HG03066 (cell line): Measurements from ENCODE around the gene SCGB1A1.

Source experiments
- ATAC-seq: cut with Tn5 transposase; IDR thresholded peaks from one replicate; pipeline ENCODE4 v1.9.1; 2021; ENCODE audit warnings: low read depth; ENCODE audit not compliant: unreplicated experiment

SCGB1A1 gene

GRCh38 chr11:62395885-62396551 is 22.8 kb upstream of the SCGB1A1 start:
- ATAC-seq, result no peak

- no peak for ATAC-seq
Measured at GRCh38 chr11:62398011-62398994, 20.5 kb upstream of the SCGB1A1 start.

GRCh38 chr11:62399172-62399877 is 19.5 kb upstream of the SCGB1A1 start:
- ATAC-seq, result no peak

GRCh38 chr11:62399878-62400266 is 19.0 kb upstream of the SCGB1A1 start:
- no peak for ATAC-seq

- ATAC-seq, result no peak
Measured at GRCh38 chr11:62400281-62400680, 18.6 kb upstream of the SCGB1A1 start.

- ATAC-seq, result no peak
Measured at GRCh38 chr11:62400760-62401159, 18.1 kb upstream of the SCGB1A1 start.

GRCh38 chr11:62401356-62401755 is 17.5 kb upstream of the SCGB1A1 start:
- no peak for ATAC-seq

GRCh38 chr11:62401811-62402210 is 17.0 kb upstream of the SCGB1A1 start:
- no peak for ATAC-seq

GRCh38 chr11:62402226-62402959 is 16.4 kb upstream of the SCGB1A1 start:
- no peak for ATAC-seq

GRCh38 chr11:62402960-62403730 is 15.7 kb upstream of the SCGB1A1 start:
- no peak for ATAC-seq

GRCh38 chr11:62404435-62404834 is 14.4 kb upstream of the SCGB1A1 start:
- ATAC-seq, result no peak

GRCh38 chr11:62404901-62405300 is 13.9 kb upstream of the SCGB1A1 start:
- ATAC-seq, result no peak

GRCh38 chr11:62406034-62406433 is 12.8 kb upstream of the SCGB1A1 start:
- ATAC-seq, result no peak

GRCh38 chr11:62409831-62410230 is 9.0 kb upstream of the SCGB1A1 start:
- ATAC-seq, result no peak

GRCh38 chr11:62410972-62411371 is 7.9 kb upstream of the SCGB1A1 start:
- no peak for ATAC-seq

GRCh38 chr11:62411524-62411923 is 7.3 kb upstream of the SCGB1A1 start:
- no peak for ATAC-seq

- no peak for ATAC-seq
Measured at GRCh38 chr11:62413060-62413696, 5.7 kb upstream of the SCGB1A1 start.

GRCh38 chr11:62416596-62416995 is 2.2 kb upstream of the SCGB1A1 start:
- ATAC-seq, result no peak

GRCh38 chr11:62418136-62418535 is 697 bp upstream of the SCGB1A1 start:
- no peak for ATAC-seq
